GM18907 (cell line): ENCODE data around the gene BCL11B.

ENCODE experiments used
- ATAC-seq: cut with Tn5 transposase; IDR thresholded peaks from one replicate; pipeline ENCODE4 v1.9.1; 2021; ENCODE audit warnings: mild to moderate bottlenecking, moderate library complexity; ENCODE audit not compliant: unreplicated experiment

The BCL11B gene

DNA sequence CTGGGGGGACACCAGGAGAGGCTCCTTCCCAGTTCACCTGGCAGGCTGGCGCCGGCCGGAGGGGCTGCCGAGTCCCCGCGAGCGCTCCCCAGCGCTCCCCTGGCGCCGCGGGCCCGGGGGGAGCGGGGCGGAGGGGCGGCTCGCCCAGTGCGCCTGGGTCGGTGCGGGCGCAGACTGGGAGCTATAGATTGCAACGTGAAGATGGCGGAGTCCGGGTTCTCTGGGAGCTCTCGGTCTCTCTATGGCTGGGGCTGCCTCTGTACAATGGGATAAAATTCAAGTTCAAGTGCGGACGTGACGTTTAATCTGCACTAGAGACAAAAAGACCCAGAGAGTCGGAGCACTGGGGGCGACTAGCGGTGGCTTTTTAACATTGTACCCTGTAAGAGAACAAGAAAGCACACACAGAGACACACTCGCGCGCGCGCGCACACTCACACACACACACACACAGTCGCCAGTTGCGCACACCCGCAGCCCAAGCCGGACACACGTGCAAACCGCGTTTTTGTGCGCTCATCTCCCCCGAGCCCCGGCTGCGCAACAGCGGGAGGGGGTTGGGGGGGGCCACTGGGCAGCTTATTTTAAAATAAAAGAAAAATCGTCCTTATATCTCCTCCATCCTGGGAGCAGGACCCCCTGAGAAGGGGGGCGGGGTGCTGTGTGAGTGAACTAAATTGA, at the start of gene BCL11B:
TSS of gene BCL11B (minus strand) at position 247 of the 681 bp plus-strand sequence. CDS start 979 bp downstream, outside the sequence.
- peak; percentile 88 for ATAC-seq

GRCh38 chr14:99321236-99321925, 49.4 kb upstream of the BCL11B start:
- no peak for ATAC-seq

GRCh38 chr14:99320621-99321235, 48.7 kb upstream of the BCL11B start:
- no peak for ATAC-seq

- peak; percentile 78 for ATAC-seq
Measured at GRCh38 chr14:99320105-99320572, 48.1 kb upstream of the BCL11B start.

DNA sequence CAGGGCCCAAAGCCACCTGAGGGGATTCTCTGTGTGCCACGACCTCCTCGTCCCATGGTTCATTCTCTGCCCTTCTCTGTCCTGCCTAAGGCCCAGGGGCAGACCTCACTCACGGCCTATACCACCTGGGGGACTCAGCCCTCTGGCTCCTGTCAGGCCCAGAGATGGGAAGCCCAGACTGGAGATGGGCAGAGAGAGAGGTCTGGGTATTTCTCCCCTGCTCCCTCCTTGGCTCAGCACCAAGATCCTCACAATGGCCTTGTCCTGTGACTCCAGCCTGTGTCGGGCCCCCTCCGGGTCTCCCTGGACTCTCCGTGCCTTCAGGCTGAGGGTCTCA, 46.9 kb upstream of the BCL11B start:
- no peak for ATAC-seq

- no peak for ATAC-seq
Measured at GRCh38 chr14:99318091-99318958, 46.3 kb upstream of the BCL11B start.

- no peak for ATAC-seq
Measured at GRCh38 chr14:99317231-99318090, 45.5 kb upstream of the BCL11B start.

GRCh38 chr14:99316281-99317163, 44.5 kb upstream of the BCL11B start:
- ATAC-seq, result no peak

GRCh38 chr14:99315197-99315596, 43.2 kb upstream of the BCL11B start:
- no peak for ATAC-seq

DNA sequence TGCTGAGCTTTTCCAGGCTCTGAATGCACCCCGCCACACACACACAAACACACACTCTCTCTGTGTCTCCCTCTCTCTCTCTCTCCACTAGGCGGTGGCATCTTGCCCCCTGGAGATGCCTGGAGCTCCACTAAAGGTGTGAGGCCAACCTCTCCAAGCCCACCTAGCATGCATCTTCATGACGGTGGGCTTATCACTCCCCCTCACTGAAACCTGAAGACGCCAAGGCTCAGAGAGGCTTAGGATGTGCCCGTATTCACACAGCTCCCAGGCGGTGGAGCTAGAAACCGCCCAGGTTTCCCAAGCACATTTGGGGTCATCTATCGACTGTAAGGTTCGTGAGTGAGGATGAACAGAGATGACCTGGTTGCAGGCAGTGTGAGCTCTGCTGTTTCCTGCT, 42.6 kb upstream of the BCL11B start:
- ATAC-seq, result no peak

- ATAC-seq, result no peak
Measured at GRCh38 chr14:99313234-99313633, 41.2 kb upstream of the BCL11B start.

DNA sequence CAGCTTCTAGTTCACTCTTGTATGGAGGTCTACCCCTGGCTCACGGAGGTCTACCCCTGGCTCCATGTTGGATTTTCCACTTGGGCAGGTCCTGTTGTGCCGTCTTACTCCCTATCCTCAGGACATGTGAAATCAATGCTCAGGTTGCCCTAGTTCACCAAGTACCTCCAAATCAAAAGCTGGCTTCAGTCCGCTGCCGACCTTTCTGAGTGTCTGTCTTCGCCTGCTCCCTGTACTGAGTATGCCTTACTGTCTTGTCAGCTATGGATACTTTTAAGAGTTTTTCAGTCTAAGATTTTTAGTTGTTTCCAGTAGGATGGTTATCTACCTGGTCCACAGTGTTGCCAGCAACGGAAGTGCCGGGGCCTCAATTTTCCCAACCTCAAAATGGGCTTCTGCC, 40.1 kb upstream of the BCL11B start:
- ATAC-seq, result no peak

DNA sequence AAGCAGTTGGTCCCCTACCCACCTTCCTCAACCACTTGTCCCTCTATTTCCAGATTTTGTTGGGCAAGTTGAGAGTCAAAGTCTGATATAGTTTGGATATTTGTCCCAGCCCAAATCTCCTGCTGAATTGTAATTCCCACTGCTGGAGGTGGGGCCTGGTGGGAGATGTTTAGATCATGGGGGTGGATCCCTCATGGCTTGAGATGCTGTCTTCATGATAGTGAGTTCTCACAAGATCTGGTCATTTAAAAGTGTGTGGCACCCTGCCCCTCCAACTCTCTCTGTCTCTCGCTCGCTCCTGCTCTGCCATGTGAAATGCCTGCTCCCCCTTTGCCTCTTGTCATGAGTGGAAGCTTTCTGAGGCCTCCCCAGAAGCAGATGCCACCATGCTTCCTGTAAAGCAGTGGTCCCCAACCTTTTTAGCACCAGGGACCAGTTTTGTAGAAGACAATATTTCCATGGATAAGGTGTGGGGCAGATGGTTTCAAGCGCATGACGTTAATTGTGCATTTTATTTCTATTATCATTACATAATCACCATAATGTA, 37.3 kb upstream of the BCL11B start:
- no peak for ATAC-seq

- no peak for ATAC-seq
Measured at GRCh38 chr14:99304208-99304607, 32.2 kb upstream of the BCL11B start.

GRCh38 chr14:99300190-99300589, 28.2 kb upstream of the BCL11B start:
- ATAC-seq, result no peak

DNA sequence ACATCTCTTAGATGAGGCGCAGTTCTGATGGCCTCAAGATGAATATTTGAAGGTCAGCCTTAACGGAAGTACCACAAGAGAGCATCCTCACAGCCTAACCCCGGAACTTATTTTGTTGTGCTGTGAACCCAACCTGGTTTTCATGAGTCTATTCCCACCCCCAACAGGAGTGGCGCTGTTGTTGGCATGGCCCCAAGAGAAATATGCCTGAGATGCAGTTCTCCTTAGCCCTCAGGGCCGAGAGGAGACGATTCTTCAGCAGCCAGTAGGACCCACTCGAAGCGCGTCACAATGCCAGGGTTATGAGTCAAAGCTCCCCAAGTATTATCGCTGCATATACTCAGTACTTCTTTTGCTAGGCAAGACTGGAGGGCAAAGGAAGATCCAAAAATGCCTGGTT, 24.5 kb upstream of the BCL11B start:
- ATAC-seq, result no peak

- ATAC-seq, result no peak
Measured at GRCh38 chr14:99289394-99290189, 17.6 kb upstream of the BCL11B start.

- ATAC-seq, result no peak
Measured at GRCh38 chr14:99288948-99289347, 17.0 kb upstream of the BCL11B start.
